H1 (cell line): ENCODE results near the gene S100A10.

Experiments
- BACH1 ChIP-seq: IDR thresholded peaks from 2 replicates; pipeline ENCODE4 v1.6.1; 2012; ENCODE audit warnings: low read length, improper control_type of control experiment
- BRCA1 ChIP-seq: IDR thresholded peaks from 2 replicates; pipeline ENCODE4 v1.6.1; 2012; ENCODE audit warnings: low read depth, low read length, improper control_type of control experiment
- CTCF ChIP-seq, 3 experiments: IDR thresholded peaks; 1 replicate in 2 of 3; 2 replicates in 1 of 3; pipeline versions ENCODE4 v1.5.1 to v1.6.1; 2011; ENCODE audit warnings: low read length in 3 of 3, mild to moderate bottlenecking in 3 of 3, inconsistent platforms in 2 of 3, low read depth in 1 of 3, moderate library complexity in 1 of 3; ENCODE audit not compliant: insufficient read depth in 1 of 3; ENCODE audit errors: control extremely low read depth in 1 of 3
- EZH2 ChIP-seq: fragments of 200-600 bp; sonication (generic); IDR thresholded peaks from 2 replicates; pipeline ENCODE4 v1.7.1; 2012; ENCODE audit warnings: low read depth, mild to moderate bottlenecking, moderate library complexity, low read length, inconsistent platforms; ENCODE audit not compliant: severe bottlenecking
- FOSL1 ChIP-seq: IDR thresholded peaks from 2 replicates; pipeline ENCODE4 v1.6.1; 2011; ENCODE audit warnings: mild to moderate bottlenecking, low read depth, low read length, moderate library complexity; ENCODE audit not compliant: insufficient read depth
- HDAC6 ChIP-seq: IDR thresholded peaks from one replicate; pipeline ENCODE4 v1.7.1; 2012; ENCODE audit warnings: low read depth, mild to moderate bottlenecking, inconsistent platforms, low read length, moderate library complexity
- JUN ChIP-seq: IDR thresholded peaks from 2 replicates; pipeline ENCODE4 v1.6.1; 2011; ENCODE audit warnings: low read depth, mild to moderate bottlenecking, improper control_type of control experiment, low read length
- JUND ChIP-seq: IDR thresholded peaks from 2 replicates; pipeline ENCODE4 v1.6.1; 2011; ENCODE audit warnings: mild to moderate bottlenecking, improper control_type of control experiment, low read length
- KDM1A ChIP-seq: fragments of 200-600, 300-600 bp; sonication (generic); IDR thresholded peaks from 2 replicates; pipeline ENCODE4 v1.7.1; 2016; ENCODE audit warnings: mild to moderate bottlenecking, low read length, borderline replicate concordance
- POLR2AphosphoS5 ChIP-seq: IDR thresholded peaks from 2 replicates; pipeline ENCODE4 v1.6.1; 2011; ENCODE audit warnings: low read depth, low read length
- RAD21 ChIP-seq, 2 experiments: IDR thresholded peaks in 1 of 2; conservative IDR thresholded peaks in 1 of 2; 2 replicates each; pipeline ENCODE4 v1.6.1; 2011; ENCODE audit warnings: low read depth in 2 of 2, low read length in 2 of 2, improper control_type of control experiment in 1 of 2, inconsistent platforms in 1 of 2, mild to moderate bottlenecking in 1 of 2, moderate library complexity in 1 of 2
- RNF2 ChIP-seq: fragments of 200-900, 300-1000 bp; sonication (generic); IDR thresholded peaks from 2 replicates; pipeline ENCODE4 v1.7.1; 2016; ENCODE audit warnings: borderline replicate concordance, low read depth, mild to moderate bottlenecking, antibody characterized with exemption, low read length; ENCODE audit not compliant: poor library complexity, severe bottlenecking; ENCODE audit errors: missing control alignments
- SP1 ChIP-seq: IDR thresholded peaks from 2 replicates; pipeline ENCODE4 v1.6.1; 2011; ENCODE audit warnings: low read depth, low read length

GRCh38 chr1:151949371-151950193, 44.1 kb downstream of the S100A10 start:
- TF ChIP-seq CTCF (IDR thresholded peaks at IDR 0.05; ENCODE audit: control extremely low read depth in 1 of 3, insufficient read depth in 1 of 3, low read depth in 1 of 3, low read length in 3 of 3) (no peak), POLR2AphosphoS5 (no peak), SP1 (no peak), KDM1A (no peak), EZH2 (no peak), HDAC6 (no peak), RAD21 (IDR thresholded peaks at IDR 0.05 in 1 of 2, conservative IDR thresholded peaks at IDR 0.05 in 1 of 2; ENCODE audit: low read depth in 2 of 2, low read length in 2 of 2) (no peak), BACH1 (no peak), JUN (no peak), BRCA1 (no peak), RNF2 (no peak), FOSL1 (no peak), JUND (no peak)
